ENCODE measurements around the gene IL17RD.

IL17RD gene

DNA sequence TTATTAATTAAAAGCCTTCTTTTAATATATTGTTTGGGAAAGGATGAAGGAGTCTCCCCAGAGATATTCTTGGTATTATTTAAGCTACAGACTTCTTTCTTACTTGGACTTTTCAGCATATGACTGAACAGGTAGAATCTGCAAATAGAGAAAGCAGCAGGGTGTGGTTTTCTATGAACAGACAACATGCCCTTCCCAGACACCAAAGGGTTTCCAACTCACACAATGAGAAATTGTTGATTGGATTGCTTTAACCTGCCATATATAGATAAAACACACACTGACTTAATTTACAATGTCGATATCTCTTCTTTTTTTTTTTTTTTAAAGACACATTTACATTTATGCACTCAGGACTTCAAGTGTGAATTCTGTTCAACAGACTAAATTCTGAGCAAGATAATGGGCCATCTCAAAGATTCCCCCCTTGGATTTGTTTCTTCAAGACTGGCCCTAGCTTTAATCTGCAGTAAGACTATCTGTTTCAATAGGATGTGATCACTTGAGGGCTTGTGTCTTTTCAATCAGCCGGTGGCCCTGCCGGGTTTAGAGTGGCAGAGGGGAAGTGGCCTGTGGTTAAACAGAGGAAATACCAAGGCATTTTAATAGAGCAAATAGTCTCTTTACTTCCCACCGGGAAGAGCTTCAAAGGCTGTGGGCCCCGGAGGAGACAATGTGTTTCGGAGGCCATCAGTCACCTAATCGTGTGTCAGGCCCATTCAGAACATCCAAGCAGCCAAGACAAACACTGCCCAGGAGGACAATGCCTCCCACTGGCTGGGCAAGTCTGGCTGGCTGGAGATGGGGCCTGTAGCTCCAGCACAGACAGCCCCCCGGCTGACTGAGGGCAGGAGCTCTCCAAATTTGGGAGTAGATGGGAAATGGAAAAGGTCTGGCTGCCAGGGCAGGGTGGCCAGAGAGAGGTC, 6.1 kb downstream of the IL17RD start:
- peak in 1 of 2 donors; percentile 31 for DNase-seq

DNA sequence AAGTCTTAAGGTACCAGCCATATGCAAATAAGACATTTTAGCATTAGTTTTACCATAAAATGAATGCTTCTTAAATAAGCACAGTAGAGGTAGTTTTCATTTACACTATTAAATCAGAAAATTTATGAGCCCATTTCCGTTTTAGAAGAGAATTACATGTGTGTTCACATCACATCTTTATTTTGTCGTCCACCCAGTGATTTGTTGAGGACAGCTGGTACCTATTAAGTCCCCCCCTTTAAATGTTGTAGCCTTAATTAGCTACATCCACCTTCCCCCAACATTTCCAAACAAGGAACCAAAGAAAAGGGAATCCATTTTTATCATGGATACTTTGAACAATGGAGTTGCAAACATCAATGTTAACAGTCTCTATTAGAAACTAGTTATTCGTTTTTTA, 6.8 kb downstream of the IL17RD start:
- no peak for DNase-seq

- no peak for DNase-seq
Measured at GRCh38 chr3:57157545-57157944, 7.6 kb downstream of the IL17RD start.

- DNase-seq, result no peak
Measured at GRCh38 chr3:57155310-57155643, 9.9 kb downstream of the IL17RD start.

DNA sequence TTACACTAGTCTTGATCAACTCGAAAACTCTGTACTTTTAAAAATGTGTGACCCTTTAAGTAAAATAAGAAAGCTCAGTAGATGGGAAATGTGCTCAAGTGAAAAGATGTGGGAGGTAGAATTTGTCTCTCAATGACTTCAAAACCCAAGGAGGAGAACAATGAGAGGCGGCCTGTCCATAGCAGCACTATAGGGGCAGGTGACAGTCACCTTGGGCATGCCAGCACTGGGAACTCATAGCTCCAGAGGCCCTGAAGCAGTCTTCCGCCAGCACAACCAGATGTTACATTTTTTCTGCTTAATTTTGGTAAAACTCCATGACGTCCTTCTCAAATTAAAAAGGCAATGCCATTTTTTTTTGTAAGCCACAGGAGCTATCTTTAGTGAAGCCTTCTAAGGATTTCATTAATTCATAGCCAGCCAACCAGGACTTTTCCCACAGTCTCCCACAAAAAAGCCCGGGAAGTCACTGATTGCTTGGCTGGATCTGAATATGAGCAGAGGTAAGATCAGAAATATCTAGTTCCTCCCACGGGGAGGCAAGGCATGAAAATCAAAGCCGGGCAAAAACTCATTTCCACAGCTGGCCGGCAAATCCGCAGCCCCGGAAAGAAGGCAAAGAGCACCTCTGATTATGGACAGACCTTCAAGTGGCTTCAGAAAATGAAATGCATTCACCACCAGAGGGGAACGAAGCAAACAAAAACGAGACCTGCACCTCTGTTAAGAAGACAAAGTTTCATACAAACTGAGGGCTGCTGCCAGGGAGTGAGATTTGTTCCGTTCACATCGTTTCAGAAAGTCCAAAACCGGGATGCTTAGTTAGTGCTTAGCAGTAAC, 10.5 kb downstream of the IL17RD start:
- no peak for DNase-seq

GRCh38 chr3:57152151-57153143, 12.7 kb downstream of the IL17RD start:
- no peak for DNase-seq

DNA sequence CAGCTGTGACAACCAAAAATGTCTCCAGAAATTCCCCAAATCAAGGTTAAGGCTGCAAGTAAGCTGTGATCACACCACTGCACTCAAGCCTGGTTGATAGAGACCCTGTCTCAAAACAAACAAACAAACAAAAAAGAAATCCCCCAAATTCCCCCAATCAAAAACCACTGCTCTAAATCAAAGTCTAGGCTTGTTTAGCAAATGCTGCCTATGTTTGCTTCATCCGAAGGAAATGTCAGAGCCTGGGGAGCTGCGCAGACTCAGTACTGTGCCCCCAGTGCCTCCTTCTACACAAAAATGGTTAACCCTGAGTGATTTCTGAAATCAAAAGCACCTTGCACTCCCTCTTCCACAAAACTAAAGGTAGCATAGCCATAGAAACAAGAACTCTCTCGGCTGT, 13.4 kb downstream of the IL17RD start:
- no peak for DNase-seq

- DNase-seq, result no peak
Measured at GRCh38 chr3:57151021-57151449, 14.1 kb downstream of the IL17RD start.

DNA sequence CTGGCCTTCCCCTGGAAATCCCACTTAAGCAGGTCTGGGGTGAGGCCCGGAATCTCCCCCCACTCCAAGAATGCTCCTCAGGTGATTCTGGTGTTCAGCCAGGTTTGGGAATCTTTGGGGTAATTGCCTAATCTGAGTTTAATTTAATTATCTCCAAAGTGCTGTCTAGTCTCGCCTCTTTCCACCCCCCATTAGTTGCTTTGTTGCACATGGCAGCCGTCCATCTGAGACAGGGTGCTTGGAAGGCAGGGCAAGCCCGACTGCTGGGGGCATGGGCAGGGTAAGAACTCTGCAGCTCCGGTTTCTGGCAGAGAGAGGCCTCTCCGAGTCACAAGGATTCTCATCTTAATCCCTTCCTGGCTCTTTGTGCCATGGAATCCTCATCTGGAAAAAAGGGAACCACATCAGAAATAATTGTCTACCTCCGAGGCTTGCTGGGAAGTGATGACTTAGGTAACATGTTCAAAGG, 15.0 kb downstream of the IL17RD start:
- DNase-seq, result no peak

DNA sequence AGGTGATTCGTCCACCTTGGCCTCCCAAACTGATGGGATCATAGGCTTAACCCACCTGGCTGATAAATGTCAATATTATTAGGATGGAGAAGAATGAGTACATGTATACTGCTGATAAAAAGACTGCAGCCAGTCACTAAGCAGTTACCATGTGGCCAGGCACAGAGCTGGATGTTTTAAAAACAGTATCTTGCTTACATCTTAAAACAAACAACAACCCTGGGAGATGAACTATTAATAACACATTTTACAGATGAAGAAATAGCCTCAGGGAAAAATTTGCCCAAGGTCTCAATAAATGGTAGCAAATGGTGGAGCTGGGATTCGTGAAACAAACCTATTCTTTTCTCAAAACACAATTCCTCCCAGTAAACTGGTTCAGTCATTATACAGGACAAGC, 18.1 kb downstream of the IL17RD start:
- DNase-seq, result no peak

- no peak for DNase-seq
Measured at GRCh38 chr3:57145852-57146251, 19.3 kb downstream of the IL17RD start.

DNA sequence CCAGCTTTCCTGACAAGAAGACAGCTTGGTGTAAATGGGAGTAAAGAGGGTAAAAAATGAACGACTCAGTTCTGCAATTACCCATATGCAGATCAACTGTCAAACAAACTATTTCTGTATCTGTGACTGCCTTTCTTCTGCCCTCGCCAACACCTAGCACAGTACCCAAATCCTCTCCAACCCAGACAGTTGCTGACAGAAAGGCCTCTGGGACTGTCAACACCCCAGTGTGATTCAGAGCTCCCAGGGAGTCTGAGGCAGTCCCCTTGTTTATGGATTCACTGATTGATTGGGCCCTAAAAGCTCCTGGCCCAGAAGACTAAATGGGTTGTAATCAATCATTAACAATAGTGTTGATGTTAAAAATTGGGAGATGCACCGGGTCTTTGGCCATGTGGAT, 20.2 kb downstream of the IL17RD start:
- no peak for DNase-seq

- DNase-seq, result no peak
Measured at GRCh38 chr3:57143886-57144459, 21.2 kb downstream of the IL17RD start.

DNA sequence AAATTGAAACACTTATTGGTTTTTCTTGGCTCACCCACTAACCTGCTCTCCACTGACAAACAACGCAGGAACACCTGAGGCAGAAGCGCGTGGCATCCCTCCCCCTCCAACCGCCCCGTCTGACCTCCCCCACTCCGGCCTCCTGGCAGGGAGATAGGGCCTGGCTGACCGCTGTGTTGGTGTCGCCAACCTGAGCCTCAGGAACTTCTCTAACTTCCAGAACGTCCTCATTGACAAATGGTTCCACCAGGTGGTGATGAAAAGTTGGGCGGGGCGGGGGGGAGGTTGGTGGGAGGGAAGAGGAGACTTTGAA, 22.8 kb downstream of the IL17RD start:
- no peak for DNase-seq

DNA sequence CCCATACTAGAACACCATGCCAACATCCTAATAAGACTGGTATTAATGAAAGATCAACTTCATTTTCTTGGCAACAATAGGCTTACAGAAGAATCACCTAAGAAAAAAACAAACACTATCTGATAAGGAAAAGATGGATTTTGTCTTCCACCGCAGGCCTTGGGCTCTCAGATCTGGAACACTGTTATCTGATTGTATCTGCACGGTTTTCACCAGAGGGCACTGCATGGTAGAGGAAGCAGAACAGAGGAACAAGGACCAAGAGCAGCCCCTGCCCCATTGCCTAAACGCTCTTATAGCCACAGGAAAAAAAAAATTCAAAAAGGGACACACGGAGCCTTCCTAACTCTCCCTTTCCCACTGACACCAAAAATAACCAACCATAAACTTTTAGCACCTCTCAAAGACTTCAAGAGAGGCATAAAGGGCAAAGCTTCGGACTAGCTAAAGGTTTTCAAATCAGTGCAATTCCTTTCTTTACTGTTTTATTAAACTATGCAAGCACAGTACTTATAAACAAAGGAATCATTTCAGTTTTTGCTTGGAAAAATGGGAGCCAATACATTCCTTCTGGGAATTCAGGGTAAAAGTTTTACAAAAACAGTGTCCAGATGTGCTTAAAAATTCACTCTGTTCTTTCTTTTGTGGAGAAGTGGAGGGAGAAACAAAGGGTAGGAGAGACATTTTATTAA, 23.3 kb downstream of the IL17RD start:
- no peak for DNase-seq

DNA sequence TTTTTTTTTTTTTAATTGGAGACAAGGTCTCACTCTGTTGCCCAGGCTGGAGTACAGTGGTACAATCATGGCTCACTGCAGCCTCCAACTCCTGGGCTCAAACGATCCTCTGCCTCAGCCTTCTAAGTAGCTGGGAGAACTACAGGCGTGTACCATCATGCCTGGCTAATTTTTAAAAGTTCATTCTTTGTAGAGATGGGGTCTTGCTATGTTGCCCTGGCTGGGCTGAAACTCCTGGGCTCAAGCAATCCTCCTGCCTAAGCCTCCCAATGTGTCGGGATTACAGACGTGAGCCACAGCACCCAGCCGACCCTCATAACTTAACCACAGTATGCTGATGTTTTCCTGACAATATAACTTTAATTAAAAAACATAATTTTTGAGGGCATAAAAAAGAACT, 24.3 kb downstream of the IL17RD start:
- DNase-seq, result no peak

DNA sequence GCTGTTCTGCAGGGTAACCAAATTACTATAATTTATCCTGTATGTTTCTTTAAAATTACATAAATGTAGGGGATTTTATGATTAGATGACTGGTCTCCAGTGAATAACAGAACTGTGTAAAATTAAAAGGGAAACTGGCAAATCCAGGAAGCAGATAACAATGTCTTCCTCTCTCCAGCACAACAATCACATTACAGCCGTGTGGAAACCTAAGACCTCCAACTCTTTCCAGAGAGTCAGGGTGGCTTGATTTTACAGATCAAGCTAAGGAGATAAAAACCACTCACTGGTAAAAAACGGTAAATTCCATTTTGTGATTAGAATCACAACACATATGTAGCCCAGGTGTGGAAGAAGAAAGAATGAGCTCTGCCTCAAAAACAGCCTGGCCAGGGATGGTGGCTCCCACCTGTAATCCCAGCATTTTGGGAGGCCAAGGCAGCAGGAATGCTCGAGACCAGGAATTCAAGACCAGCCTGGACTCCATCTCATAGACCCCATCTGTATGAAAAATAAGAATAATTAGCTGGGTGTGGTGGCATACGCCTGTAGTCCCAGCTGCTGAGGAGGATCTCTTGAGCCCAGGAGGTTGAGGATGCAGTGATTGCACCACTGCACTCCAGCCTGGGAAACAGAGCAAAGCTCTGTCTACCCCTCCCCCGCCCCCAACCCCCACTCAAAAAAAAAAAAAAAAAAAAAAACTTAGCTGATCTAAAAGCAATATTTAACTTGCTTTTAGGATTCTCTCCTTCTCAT, 29.0 kb downstream of the IL17RD start:
- no peak for DNase-seq

GRCh38 chr3:57133157-57133556, 32.0 kb downstream of the IL17RD start:
- DNase-seq, result no peak

DNA sequence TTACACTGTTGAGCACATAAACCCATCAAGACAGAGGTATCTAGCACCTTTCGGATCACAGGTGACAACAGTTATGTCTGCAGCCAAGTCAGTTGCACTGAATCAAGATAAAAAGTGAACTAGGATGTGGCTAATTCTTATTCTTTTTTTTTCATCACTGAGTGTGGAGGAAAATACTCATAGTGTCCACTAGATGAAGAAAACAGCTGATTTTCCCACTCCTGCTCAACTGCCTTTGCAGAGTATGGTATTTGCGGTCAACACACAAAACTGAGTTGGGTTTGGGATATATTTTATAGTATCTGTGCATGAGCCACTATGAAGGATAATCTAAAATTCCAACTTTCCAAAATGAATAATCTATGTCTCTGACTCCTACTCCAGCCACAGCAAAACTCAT, 32.5 kb downstream of the IL17RD start:
- no peak for DNase-seq

GRCh38 chr3:57131210-57131588, 34.0 kb downstream of the IL17RD start:
- DNase-seq, result no peak

DNA sequence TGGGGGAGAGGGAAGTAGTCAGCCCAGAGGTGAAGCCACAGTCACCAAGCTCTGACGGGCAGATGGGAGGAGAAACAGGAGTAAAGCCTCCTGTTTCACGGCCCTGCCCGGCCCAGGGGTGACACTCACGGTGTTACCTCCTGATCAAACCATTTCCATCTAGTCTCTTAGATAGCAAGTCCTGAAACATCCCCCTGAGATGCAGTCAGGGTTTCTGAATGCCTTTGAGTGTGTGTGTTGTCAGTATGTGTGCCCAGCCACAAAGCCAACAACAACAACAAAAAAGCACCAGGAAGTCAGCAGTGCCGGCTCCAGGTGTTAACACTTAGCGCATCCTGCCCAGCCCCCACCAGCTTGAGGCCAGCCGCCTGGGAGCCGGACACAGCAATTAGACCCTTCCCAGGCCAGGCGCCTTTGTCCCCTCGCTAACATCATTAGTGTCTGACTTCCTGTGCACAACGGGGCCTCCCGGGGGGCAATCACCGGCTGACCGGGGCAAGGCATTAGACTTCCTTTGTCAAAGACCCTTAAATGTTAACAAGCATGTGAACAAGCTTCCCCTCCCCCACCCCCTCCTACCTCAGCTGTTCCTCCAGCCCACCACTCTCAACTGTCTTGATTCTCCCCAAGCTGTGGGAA, 34.5 kb downstream of the IL17RD start:
- no peak for DNase-seq

All from inflammatory macrophage treated with lipopolysaccharide for 1 hour (primary cell).